ENCODE measurements around the gene CLBA1. TPM values are rescaled to one million over a fixed set of nuclear protein-coding genes. Genes with fewer than 3 reads are reported as not detected.
A peak's percentile ranks its signal among the peaks of the same experiment; 100 is the strongest.

CLBA1 gene
- total RNA-seq, 5 donors from 2014 or later (not counting 1 experiment from before 2014, with no cell fraction given), result 1.2 to 3.4 (median 2.7) TPM

GRCh38 chr14:105010891-105011291 lies 25.3 kb downstream of the CLBA1 start:
- no peak overlapping the region for H3K4me3 ChIP-seq (ENCODE audit: control insufficient read depth in 1 of 2, extremely low read depth in 1 of 2, low read length in 1 of 2)
- H3K9me3 ChIP-seq, result no peaks in the 10 kb centered on the region
- ChIA-PET CTCF (no interaction called here), POLR2A (no interaction called here)
- Mint-ChIP-seq H3K27me3 (no peaks in the 10 kb centered on the region), H3K4me1 (peaks cover 29 to 34% (median 30%) of the 10 kb centered on the region in 3 donors), H3K27ac (no peak overlapping the region), H3K4me3 (no peak overlapping the region), H3K9me3 (no peaks in the 10 kb centered on the region), H3K36me3 (peaks cover 12% of the 10 kb centered on the region)
- no peak for DNase-seq
- H3K27me3 ChIP-seq (replicated peaks in 1 of 2; ENCODE audit: control insufficient read depth in 2 of 2, extremely low read depth in 1 of 2, insufficient read depth in 2 of 2, low read length in 1 of 2), result no peaks in the 10 kb centered on the region
- H3K27ac ChIP-seq (ENCODE audit: low read length), result no peak overlapping the region
- H3K4me1 ChIP-seq (ENCODE audit: control insufficient read depth in 1 of 2, extremely low read depth in 1 of 2, insufficient read depth in 2 of 2, low read length in 2 of 2), result peaks cover 0 to 40% of the 10 kb centered on the region in 2 experiments
- peaks cover 19 to 30% of the 10 kb centered on the region in 2 donors for H3K36me3 ChIP-seq (ENCODE audit: control insufficient read depth in 2 of 2, extremely low read depth in 1 of 2, insufficient read depth in 1 of 2, low read length in 1 of 2)
- no peak for ATAC-seq (replicated peaks in 1 of 4)
- WGBS (ENCODE audit: insufficient coverage), result 84% methylated on average over 16 of the region's 17 CpGs

- Histone ChIP-seq H3K27me3 (replicated peaks in 1 of 2; ENCODE audit: control insufficient read depth in 2 of 2, extremely low read depth in 1 of 2, insufficient read depth in 2 of 2, low read length in 1 of 2) (no peaks in the 10 kb centered on the region), H3K9me3 (no peaks in the 10 kb centered on the region), H3K27ac (ENCODE audit: low read length) (no peak overlapping the region), H3K36me3 (ENCODE audit: control insufficient read depth in 2 of 2, extremely low read depth in 1 of 2, insufficient read depth in 1 of 2, low read length in 1 of 2) (peaks cover 13 to 30% of the 10 kb centered on the region in 2 donors), H3K4me1 (ENCODE audit: control insufficient read depth in 1 of 2, extremely low read depth in 1 of 2, insufficient read depth in 2 of 2, low read length in 2 of 2) (peaks cover 0 to 43% of the 10 kb centered on the region in 2 experiments), H3K4me3 (ENCODE audit: control insufficient read depth in 1 of 2, extremely low read depth in 1 of 2, low read length in 1 of 2) (no peak overlapping the region)
- CTCF ChIA-PET, result interaction anchor here in 1 of 2 donors (0.8 kb wide), 1 partner anchor 34 kb away, joined by 3 read pairs; no protein-coding TSS in a partner anchor
- Mint-ChIP-seq H3K27ac (no peak overlapping the region), H3K36me3 (peaks cover 16% of the 10 kb centered on the region), H3K4me3 (no peak overlapping the region), H3K27me3 (no peaks in the 10 kb centered on the region), H3K4me1 (peaks cover 34 to 40% (median 36%) of the 10 kb centered on the region in 3 donors), H3K9me3 (no peaks in the 10 kb centered on the region)
- ATAC-seq (replicated peaks in 1 of 4) (no peak), DNase-seq (no peak)
- WGBS (ENCODE audit: insufficient coverage), result 89% methylated on average over 28 of the region's 29 CpGs
- POLR2A ChIA-PET, result no interaction called here
Observed at GRCh38 chr14:105011312-105011990, 25.9 kb downstream of the CLBA1 start.

- H3K4me3 Mint-ChIP-seq, result no peak overlapping the region
- 92% methylated on average over 16 of the region's 23 CpGs for WGBS (ENCODE audit: insufficient coverage)
- no peaks in the 10 kb centered on the region for H3K9me3 Mint-ChIP-seq
- ATAC-seq (replicated peaks in 1 of 4) (no peak), DNase-seq (no peak)
- ChIA-PET POLR2A (interaction anchor here in 1 of 2 donors (0.5 kb wide), 1 partner anchor 17 kb away, joined by 3 read pairs; no protein-coding TSS in a partner anchor), CTCF (interaction anchor here in 1 of 2 donors (0.8 kb wide), 1 partner anchor 33 kb away, joined by 3 read pairs; no protein-coding TSS in a partner anchor)
- Histone ChIP-seq H3K36me3 (ENCODE audit: control insufficient read depth in 2 of 2, extremely low read depth in 1 of 2, insufficient read depth in 1 of 2, low read length in 1 of 2) (peaks cover 12 to 29% of the 10 kb centered on the region in 2 donors), H3K27ac (ENCODE audit: low read length) (no peak overlapping the region), H3K9me3 (no peaks in the 10 kb centered on the region), H3K27me3 (replicated peaks in 1 of 2; ENCODE audit: control insufficient read depth in 2 of 2, extremely low read depth in 1 of 2, insufficient read depth in 2 of 2, low read length in 1 of 2) (no peaks in the 10 kb centered on the region), H3K4me3 (ENCODE audit: control insufficient read depth in 1 of 2, extremely low read depth in 1 of 2, low read length in 1 of 2) (no peak overlapping the region), H3K4me1 (ENCODE audit: control insufficient read depth in 1 of 2, extremely low read depth in 1 of 2, insufficient read depth in 2 of 2, low read length in 2 of 2) (peaks cover 0 to 51% of the 10 kb centered on the region in 2 experiments)
- no peaks in the 10 kb centered on the region for H3K27me3 Mint-ChIP-seq
- no peak overlapping the region for H3K27ac Mint-ChIP-seq
- H3K4me1 Mint-ChIP-seq, result peaks cover 40 to 48% (median 45%) of the 10 kb centered on the region in 3 donors
- peaks cover 16% of the 10 kb centered on the region for H3K36me3 Mint-ChIP-seq
Observed at GRCh38 chr14:105012171-105012985, 26.8 kb downstream of the CLBA1 start.

GRCh38 chr14:105013150-105013785 lies 27.7 kb downstream of the CLBA1 start:
- Mint-ChIP-seq H3K9me3 (no peaks in the 10 kb centered on the region), H3K27ac (peak overlapping the region in 1 of 2 donors; percentile 5), H3K4me3 (no peak overlapping the region), H3K4me1 (peaks cover 48 to 54% (median 54%) of the 10 kb centered on the region in 3 donors), H3K36me3 (peaks cover 20% of the 10 kb centered on the region), H3K27me3 (no peaks in the 10 kb centered on the region)
- Histone ChIP-seq H3K4me3 (ENCODE audit: control insufficient read depth in 1 of 2, extremely low read depth in 1 of 2, low read length in 1 of 2) (no peak overlapping the region), H3K9me3 (no peaks in the 10 kb centered on the region), H3K36me3 (ENCODE audit: control insufficient read depth in 2 of 2, extremely low read depth in 1 of 2, insufficient read depth in 1 of 2, low read length in 1 of 2) (peaks cover 12 to 25% of the 10 kb centered on the region in 2 donors), H3K27ac (ENCODE audit: low read length) (peak overlapping the region; percentile 3), H3K27me3 (replicated peaks in 1 of 2; ENCODE audit: control insufficient read depth in 2 of 2, extremely low read depth in 1 of 2, insufficient read depth in 2 of 2, low read length in 1 of 2) (no peaks in the 10 kb centered on the region), H3K4me1 (ENCODE audit: control insufficient read depth in 1 of 2, extremely low read depth in 1 of 2, insufficient read depth in 2 of 2, low read length in 2 of 2) (peaks cover 0 to 57% of the 10 kb centered on the region in 2 experiments)
- 94% methylated on average over 4 of the region's 8 CpGs for WGBS (ENCODE audit: insufficient coverage)
- CTCF ChIA-PET, result no interaction called here
- ATAC-seq (replicated peaks in 1 of 4), result no peak
- POLR2A ChIA-PET, result no interaction called here
- DNase-seq, result no peak

GRCh38 chr14:105014032-105014431 lies 28.4 kb downstream of the CLBA1 start:
- Mint-ChIP-seq H3K27me3 (no peaks in the 10 kb centered on the region), H3K9me3 (no peaks in the 10 kb centered on the region), H3K27ac (peak overlapping the region; percentile 57 to 66), H3K4me1 (peaks cover 54 to 62% (median 61%) of the 10 kb centered on the region in 3 donors), H3K4me3 (no peak overlapping the region), H3K36me3 (peaks cover 20% of the 10 kb centered on the region)
- ChIA-PET POLR2A (interaction anchor here in 1 of 2 donors (1.0 kb wide), 1 partner anchor 52 kb away, joined by 5 read pairs; no protein-coding TSS in a partner anchor), CTCF (no interaction called here)
- Histone ChIP-seq H3K36me3 (ENCODE audit: control insufficient read depth in 2 of 2, extremely low read depth in 1 of 2, insufficient read depth in 1 of 2, low read length in 1 of 2) (peaks cover 12 to 24% of the 10 kb centered on the region in 2 donors), H3K4me3 (ENCODE audit: control insufficient read depth in 1 of 2, extremely low read depth in 1 of 2, low read length in 1 of 2) (no peak overlapping the region), H3K4me1 (ENCODE audit: control insufficient read depth in 1 of 2, extremely low read depth in 1 of 2, insufficient read depth in 2 of 2, low read length in 2 of 2) (peaks cover 0 to 65% of the 10 kb centered on the region in 2 experiments), H3K27me3 (replicated peaks in 1 of 2; ENCODE audit: control insufficient read depth in 2 of 2, extremely low read depth in 1 of 2, insufficient read depth in 2 of 2, low read length in 1 of 2) (no peaks in the 10 kb centered on the region), H3K27ac (ENCODE audit: low read length) (peak overlapping the region; percentile 75), H3K9me3 (no peaks in the 10 kb centered on the region)
- no peak for ATAC-seq (replicated peaks in 1 of 4)
- WGBS (ENCODE audit: insufficient coverage), result 79% methylated on average over 8 of the region's 9 CpGs
- no peak for DNase-seq

GRCh38 chr14:105014631-105015030 lies 29.0 kb downstream of the CLBA1 start:
- peak overlapping the region; percentile 75 for H3K27ac ChIP-seq (ENCODE audit: low read length)
- peak overlapping the region; percentile 57 to 66 for H3K27ac Mint-ChIP-seq

More at GRCh38 chr14:105014631-105015030, 29.0 kb downstream of the CLBA1 start:
- Mint-ChIP-seq H3K36me3 (peaks cover 20% of the 10 kb centered on the region), H3K4me3 (no peak overlapping the region), H3K9me3 (no peaks in the 10 kb centered on the region), H3K4me1 (peaks cover 60 to 68% (median 67%) of the 10 kb centered on the region in 3 donors), H3K27me3 (no peaks in the 10 kb centered on the region)
- Histone ChIP-seq H3K9me3 (no peaks in the 10 kb centered on the region), H3K4me3 (ENCODE audit: control insufficient read depth in 1 of 2, extremely low read depth in 1 of 2, low read length in 1 of 2) (no peak overlapping the region), H3K4me1 (ENCODE audit: control insufficient read depth in 1 of 2, extremely low read depth in 1 of 2, insufficient read depth in 2 of 2, low read length in 2 of 2) (peaks cover 3 to 71% of the 10 kb centered on the region in 2 experiments), H3K27me3 (replicated peaks in 1 of 2; ENCODE audit: control insufficient read depth in 2 of 2, extremely low read depth in 1 of 2, insufficient read depth in 2 of 2, low read length in 1 of 2) (no peaks in the 10 kb centered on the region), H3K36me3 (ENCODE audit: control insufficient read depth in 2 of 2, extremely low read depth in 1 of 2, insufficient read depth in 1 of 2, low read length in 1 of 2) (peaks cover 8 to 20% of the 10 kb centered on the region in 2 donors)
- ATAC-seq (replicated peaks in 1 of 4) (no peak), DNase-seq (no peak)
- POLR2A ChIA-PET, result interaction anchor here in 1 of 2 donors (1.0 kb wide), 1 partner anchor 51 kb away, joined by 5 read pairs; no protein-coding TSS in a partner anchor
- 22% methylated on average over 1 of the region's 4 CpGs for WGBS (ENCODE audit: insufficient coverage)
- CTCF ChIA-PET, result no interaction called here
